BE2C (cell line): ENCODE results near the gene MELTF.

Source experiments
- DNase-seq: peaks from one replicate; pipeline ENCODE4 v3.0.0-alpha.2; 2020
- H3K27me3 ChIP-seq: fragments of 250-450 bp; sonication (Bioruptor Pico); 2 replicates; pipeline ENCODE4 v1.5.1; 2020; ENCODE audit warnings: mild to moderate bottlenecking
- H3K36me3 ChIP-seq: fragments of 250-450 bp; sonication (Bioruptor Pico); 2 replicates; pipeline ENCODE4 v1.5.1; 2020; ENCODE audit warnings: mild to moderate bottlenecking
- H3K4me1 ChIP-seq: fragments of 250-450 bp; sonication (Bioruptor Pico); 2 replicates; pipeline ENCODE4 v1.5.1; 2020
- H3K4me3 ChIP-seq: 2 replicates; pipeline ENCODE4 v1.5.1; 2011; ENCODE audit warnings: low read depth, low read length
- H3K9me3 ChIP-seq: fragments of 250-450 bp; sonication (Bioruptor Pico); 2 replicates; pipeline ENCODE4 v1.5.1; 2020
- CTCF ChIP-seq: IDR thresholded peaks from 2 replicates; pipeline ENCODE4 v1.5.1; 2012; ENCODE audit warnings: mild to moderate bottlenecking, low read depth, low read length

MELTF gene

GRCh38 chr3:197027151-197027895 lies 2.3 kb downstream of the MELTF start:
- Histone ChIP-seq H3K36me3 (no peaks in the 10 kb centered on the region), H3K27me3 (peaks cover 6% of the 10 kb centered on the region), H3K4me3 (no peak overlapping the region), H3K4me1 (peaks cover 34% of the 10 kb centered on the region), H3K9me3 (no peaks in the 10 kb centered on the region)
- DNase-seq = peak; percentile 30
- TF ChIP-seq CTCF = no peak

GRCh38 chr3:197026481-197026866 lies 3.1 kb downstream of the MELTF start:
- H3K4me1 ChIP-seq = peaks cover 30% of the 10 kb centered on the region

GRCh38 chr3:197025736-197026480 lies 3.7 kb downstream of the MELTF start:
- no peak for DNase-seq
- Histone ChIP-seq H3K9me3 (no peaks in the 10 kb centered on the region), H3K27me3 (peaks cover 6% of the 10 kb centered on the region), H3K4me1 (peaks cover 26% of the 10 kb centered on the region), H3K4me3 (no peak overlapping the region), H3K36me3 (no peaks in the 10 kb centered on the region)
- TF ChIP-seq CTCF = no peak

More at GRCh38 chr3:197026481-197026866, 3.1 kb downstream of the MELTF start:
- DNase-seq = peak; percentile 65
- no peak overlapping the region for H3K4me3 ChIP-seq
- TF ChIP-seq CTCF = no peak
- H3K27me3 ChIP-seq = peaks cover 6% of the 10 kb centered on the region
- no peaks in the 10 kb centered on the region for H3K36me3 ChIP-seq
- H3K9me3 ChIP-seq = no peaks in the 10 kb centered on the region

GRCh38 chr3:197024881-197025735 lies 4.5 kb downstream of the MELTF start:
- Histone ChIP-seq H3K4me3 (no peak overlapping the region), H3K27me3 (peaks cover 6% of the 10 kb centered on the region), H3K9me3 (no peaks in the 10 kb centered on the region), H3K36me3 (no peaks in the 10 kb centered on the region), H3K4me1 (peaks cover 23% of the 10 kb centered on the region)
- no peak for DNase-seq
- TF ChIP-seq CTCF = no peak

GRCh38 chr3:197023998-197024651 lies 5.5 kb downstream of the MELTF start:
- no peak overlapping the region for H3K4me3 ChIP-seq
- no peaks in the 10 kb centered on the region for H3K36me3 ChIP-seq
- no peaks in the 10 kb centered on the region for H3K9me3 ChIP-seq
- H3K4me1 ChIP-seq = peaks cover 23% of the 10 kb centered on the region
- H3K27me3 ChIP-seq = peaks cover 2% of the 10 kb centered on the region
- TF ChIP-seq CTCF = no peak
- no peak for DNase-seq
